ENCODE results near the gene ZSCAN30. TPM values are rescaled to one million over a fixed set of nuclear protein-coding genes. Genes with fewer than 3 reads are reported as not detected.

Gene ZSCAN30
- total RNA-seq, result 31.0 TPM

DNA sequence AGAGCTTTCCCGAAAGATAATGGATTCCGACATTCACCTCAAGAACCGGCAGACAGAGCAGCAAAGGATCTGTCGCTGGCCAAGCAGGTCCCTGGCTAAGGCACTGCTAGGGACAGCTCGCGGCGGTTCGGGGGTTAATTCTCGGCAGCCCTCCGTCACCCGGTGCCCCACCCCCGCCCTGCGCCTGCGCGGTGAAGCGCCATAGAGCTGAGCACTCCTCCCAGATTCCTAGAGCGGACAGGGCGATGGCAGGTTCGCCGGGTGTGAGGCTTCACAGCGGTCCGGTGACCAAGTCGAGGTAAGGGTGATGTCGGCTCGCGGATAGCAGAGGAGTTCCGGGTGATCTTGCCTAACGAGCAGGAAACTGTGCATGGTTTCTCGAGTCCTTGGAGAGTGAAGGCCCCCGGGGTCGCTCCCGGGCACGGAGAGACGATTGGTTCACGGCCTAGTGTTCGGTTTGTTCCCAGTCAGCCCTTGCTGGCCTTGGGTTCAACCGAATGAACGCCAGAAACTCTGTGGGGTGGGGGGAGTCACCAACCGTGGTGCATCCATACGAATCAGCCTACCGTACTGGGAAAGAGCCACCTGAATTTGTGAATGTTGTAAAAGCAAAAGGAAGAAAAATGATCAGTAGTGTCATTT is at the start of gene ZSCAN30:
TSS of gene ZSCAN30 (minus strand) at position 136 of the 642 bp plus-strand sequence. CDS start 25,877 bp downstream, outside the sequence.

GRCh38 chr18:35240664-35241447 is 49.2 kb downstream of the ZSCAN30 start, which contains the start of gene ZNF397:
Gene ZNF397, plus strand, starts transcription at chr18:35241034. Its CDS starts 1,437 bp downstream, at chr18:35242471.

Other genes with a start within 250 kb of the ZSCAN30 start
- 147 TPM for gene MAPRE2, start 248.8 kb downstream of the ZSCAN30 start, total RNA-seq
- gene ZNF397, start 49.2 kb downstream of the ZSCAN30 start, total RNA-seq, result 84.8 TPM
- 79.5 TPM for gene ZNF24, start 54.2 kb upstream of the ZSCAN30 start, total RNA-seq
- 4.4 TPM for gene ZNF396, start 87.1 kb upstream of the ZSCAN30 start, total RNA-seq
- 13.1 TPM for gene INO80C, start 207.7 kb upstream of the ZSCAN30 start, total RNA-seq

Data from parietal lobe (tissue), 1 donor.